Epithelial cell of esophagus (primary cell): ENCODE data around the gene CFD.
"Not testable (repeated sequence)": the region's sequence is repeated elsewhere in the genome, so short reads cannot be mapped to it uniquely, and the experiment has no call there.

Experiments
- DNase-seq: peaks from one replicate; pipeline ENCODE4 v3.0.0; 2010; ENCODE audit warnings: low read depth
- H3K4me3 ChIP-seq: 2 replicates; pipeline ENCODE4 v1.5.1; 2011; ENCODE audit warnings: mild to moderate bottlenecking, low read length, control low read depth
- CTCF ChIP-seq: IDR thresholded peaks from 2 replicates; pipeline ENCODE4 v1.5.1; 2011; ENCODE audit warnings: low read depth, mild to moderate bottlenecking, low read length, control low read depth, inconsistent platforms; ENCODE audit not compliant: insufficient read depth; ENCODE audit errors: missing control alignments

CFD gene

GRCh38 chr19:876780-877314 lies 17.4 kb downstream of the CFD start:
- H3K4me3 ChIP-seq: no peak overlapping the region

GRCh38 chr19:877992-878660 lies 18.7 kb downstream of the CFD start:
- DNase-seq: not testable (repeated sequence)

More at GRCh38 chr19:876780-877314, 17.4 kb downstream of the CFD start:
- no peak for TF ChIP-seq CTCF
- no peak for DNase-seq

GRCh38 chr19:878751-879561 lies 19.5 kb downstream of the CFD start:
- DNase-seq, H3K4me3 ChIP-seq: not testable (repeated sequence)

More at GRCh38 chr19:877992-878660, 18.7 kb downstream of the CFD start:
- H3K4me3 ChIP-seq: not testable (repeated sequence)

DNA sequence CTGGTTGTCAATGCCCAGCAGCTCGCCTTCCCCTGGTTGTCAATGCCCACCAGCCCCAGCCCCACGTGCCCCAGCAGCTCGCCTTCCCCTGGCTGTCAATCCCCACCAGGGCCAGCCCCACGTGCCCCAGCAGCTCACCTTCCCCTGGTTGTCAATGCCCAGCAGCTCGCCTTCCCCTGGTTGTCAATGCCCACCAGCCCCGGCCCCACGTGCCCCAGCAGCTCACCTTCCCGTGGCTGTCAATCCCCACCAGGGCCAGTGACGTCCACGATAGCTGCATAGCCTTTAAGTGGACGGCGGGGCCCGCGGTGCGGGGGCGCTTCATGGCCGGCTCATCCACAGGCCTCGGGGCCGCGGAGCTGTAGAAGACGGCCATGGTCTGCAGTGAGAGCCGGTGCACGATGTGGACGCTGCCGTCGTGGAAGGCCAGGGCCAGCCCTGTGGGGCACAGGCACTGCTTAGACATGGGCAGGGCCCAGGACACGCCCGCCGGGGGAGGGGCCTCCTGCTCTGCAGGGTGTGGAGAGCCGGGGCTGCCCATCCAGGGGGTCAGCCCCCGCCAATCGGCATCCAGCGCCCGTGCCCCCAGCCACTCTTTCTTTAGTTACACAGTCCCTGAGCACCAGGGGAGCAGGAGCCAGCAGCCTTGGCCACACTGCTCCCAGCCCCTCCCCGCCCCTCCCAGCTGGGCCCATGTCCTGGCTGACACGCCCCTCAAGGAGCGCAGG lies 20.4 kb downstream of the CFD start:
- no peak for DNase-seq
- TF ChIP-seq CTCF: no peak
- H3K4me3 ChIP-seq: no peak overlapping the region

GRCh38 chr19:881385-882071 lies 22.1 kb downstream of the CFD start:
- no peak for DNase-seq
- no peak for TF ChIP-seq CTCF
- H3K4me3 ChIP-seq: no peak overlapping the region

GRCh38 chr19:882871-883497 lies 23.5 kb downstream of the CFD start:
- TF ChIP-seq CTCF: no peak
- DNase-seq: no peak
- H3K4me3 ChIP-seq: no peak overlapping the region

DNA sequence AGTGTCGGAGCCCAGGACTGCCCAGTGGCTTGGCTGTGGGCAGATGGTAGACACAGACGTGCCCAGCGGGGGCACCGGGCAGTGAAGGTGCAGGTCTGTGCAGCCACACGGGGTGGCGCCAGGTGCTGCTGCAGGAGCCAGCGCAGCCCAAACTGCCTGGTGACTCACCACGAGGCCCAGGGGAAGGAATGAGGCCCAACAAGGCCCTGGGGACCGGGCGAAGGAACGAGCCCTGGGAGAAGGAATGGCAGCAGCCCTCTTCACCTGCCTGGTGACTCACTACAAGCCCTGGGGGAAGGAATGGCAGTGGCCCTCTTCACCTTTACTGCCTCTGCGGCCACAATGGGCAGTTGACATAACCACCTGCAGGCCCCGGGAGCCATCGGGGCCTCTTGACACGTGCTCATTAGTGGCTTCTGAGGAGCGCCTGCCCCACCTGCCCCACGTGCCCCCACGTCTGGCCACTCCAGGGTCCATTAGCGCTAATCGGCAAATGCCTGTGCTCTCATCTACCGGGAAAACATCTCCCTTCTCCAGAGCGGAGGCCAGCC lies 24.3 kb downstream of the CFD start:
- DNase-seq: peak; percentile 89
- peak; percentile 59 for TF ChIP-seq CTCF
- H3K4me3 ChIP-seq: no peak overlapping the region
